NCI-H345 treated with DMSO at 0.1 percent for 48 hours (cell line): Measurements from ENCODE around the gene UBXN6.
A peak's percentile ranks its signal among the peaks of the same experiment; 100 is the strongest.

Experiments used
- DNase-seq: peaks from one replicate; lab custom pipeline; 2025; ENCODE audit not compliant: unreplicated experiment; lab: John Stamatoyannopoulos, UW

Gene UBXN6

DNA sequence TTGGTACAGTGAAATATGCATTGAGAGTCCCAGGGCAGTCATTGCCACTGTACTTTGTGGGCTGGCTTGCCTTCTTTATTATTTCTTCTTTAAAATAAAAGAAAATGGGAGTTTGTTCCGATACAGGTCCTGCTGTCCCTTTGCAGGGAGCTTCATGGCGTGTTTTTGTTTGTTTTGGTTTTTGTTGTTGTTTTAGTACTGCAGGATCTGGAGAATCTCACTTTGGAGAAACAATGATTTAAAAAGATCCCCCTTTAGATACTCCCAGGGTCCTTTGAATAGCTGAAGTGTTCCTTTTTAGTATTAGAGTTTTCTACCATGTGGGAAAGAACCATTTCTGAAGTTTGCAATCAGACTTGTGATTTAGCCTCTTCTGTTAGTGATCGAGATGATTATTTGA, 44.0 kb downstream of the UBXN6 start:
- no peak for DNase-seq

DNA sequence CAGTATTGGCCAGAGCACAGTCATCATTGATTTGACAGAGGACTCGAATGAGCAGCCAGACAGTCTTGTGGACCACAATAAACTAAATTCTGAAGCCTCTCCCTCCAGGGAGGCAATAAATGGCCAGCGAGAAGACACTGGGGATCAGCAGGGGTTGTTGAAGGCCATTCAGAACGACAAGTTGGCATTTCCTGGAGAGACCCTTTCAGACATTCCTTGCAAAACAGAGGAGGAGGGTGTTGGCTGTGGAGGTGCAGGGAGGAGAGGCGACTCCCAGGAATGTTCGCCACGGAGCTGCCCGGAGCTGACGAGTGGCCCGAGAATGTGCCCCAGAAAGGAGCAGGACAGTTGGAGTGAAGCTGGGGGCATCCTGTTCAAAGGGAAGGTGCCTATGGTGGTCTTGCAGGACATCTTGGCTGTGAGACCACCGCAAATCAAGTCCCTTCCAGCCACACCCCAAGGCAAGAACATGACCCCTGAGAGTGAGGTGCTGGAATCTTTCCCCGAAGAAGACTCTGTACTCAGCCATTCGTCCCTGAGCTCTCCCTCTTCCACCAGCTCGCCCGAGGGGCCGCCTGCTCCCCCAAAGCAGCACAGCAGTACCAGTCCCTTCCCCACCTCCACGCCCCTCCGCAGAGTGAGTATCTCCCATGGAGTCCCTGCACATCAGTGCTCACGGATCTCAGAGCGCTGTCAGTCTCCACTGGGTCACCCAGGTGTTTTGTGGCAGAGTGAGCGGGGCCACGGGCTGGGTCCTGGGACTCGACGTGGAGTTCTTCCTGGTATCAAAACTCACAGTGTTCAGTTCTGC, 48.3 kb downstream of the UBXN6 start:
- DNase-seq, result no peak

DNA sequence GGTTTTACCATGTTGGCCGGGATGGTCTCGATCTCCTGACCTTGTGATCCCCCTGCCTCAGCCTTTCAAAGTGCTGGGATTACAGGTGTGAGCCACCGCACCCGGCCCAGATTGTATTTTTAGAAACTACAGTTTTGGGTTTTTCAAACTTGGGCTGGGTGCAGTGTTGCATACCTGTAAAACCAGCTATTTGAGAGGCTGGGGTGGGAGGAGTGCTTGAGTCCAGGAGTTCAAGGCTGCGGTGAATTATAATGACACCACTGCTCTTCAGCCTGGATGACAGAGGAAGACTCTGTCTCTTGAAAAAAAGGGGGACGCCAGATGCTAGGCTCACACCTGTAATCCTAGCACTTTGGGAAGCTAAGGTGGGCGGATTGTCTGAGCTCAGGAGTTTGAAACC, 51.0 kb downstream of the UBXN6 start:
- no peak for DNase-seq

DNA sequence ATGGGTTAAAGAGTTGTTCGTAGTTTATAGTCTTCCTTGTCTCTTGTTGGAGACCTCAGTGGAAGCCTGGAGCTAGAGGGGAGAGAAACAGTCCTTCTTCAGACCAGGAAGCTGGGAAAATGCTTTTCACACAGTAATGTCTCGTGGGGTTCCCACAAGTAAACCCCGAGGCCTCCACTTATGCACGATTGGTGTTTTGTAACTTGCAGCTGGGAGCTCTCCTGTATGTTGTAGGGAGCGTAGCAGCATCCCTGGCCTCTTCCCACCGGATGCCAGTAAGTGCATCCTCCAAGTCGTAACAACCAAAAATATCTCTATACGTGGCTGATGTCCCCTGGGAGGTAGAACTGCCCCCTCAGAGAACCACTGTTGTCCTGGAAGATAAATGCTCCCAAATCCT, 51.6 kb downstream of the UBXN6 start:
- no peak for DNase-seq

DNA sequence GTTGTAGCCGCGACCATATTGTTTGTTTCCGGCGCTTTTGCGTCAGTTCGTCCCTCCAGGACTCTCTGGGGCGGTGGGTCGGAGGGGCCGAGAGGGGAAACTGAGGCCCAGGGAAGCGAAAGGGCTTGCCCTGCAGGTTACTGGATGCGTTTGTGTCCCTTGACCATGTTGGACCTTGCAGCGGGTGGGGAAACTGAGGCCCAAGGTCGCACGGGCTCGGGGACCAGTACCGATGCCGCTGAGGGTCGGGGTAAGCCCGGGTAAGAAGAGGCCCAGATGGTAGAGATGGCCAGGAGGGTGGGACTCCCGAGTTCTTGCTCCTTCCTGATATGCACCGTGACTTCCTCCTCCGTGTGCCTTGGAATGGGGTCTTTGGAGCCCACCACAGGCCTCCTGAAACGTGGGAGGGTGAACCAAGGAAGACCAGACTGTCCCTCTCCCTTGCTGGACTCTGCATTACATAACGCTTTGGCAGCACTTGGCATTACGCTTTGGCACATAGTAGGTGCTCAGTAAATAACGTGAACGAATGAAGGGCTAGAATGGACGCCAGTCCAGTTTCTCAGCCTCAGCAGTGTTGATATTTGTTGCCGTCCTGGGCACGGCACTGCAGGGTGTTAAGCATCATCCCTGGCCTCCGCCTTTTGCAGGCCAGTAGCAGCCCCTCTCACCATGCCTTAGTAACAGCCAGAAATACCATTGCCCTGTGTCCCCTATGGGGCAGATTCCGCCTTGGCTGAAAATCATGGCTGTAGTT, 54.4 kb downstream of the UBXN6 start:
- DNase-seq, result no peak

DNA sequence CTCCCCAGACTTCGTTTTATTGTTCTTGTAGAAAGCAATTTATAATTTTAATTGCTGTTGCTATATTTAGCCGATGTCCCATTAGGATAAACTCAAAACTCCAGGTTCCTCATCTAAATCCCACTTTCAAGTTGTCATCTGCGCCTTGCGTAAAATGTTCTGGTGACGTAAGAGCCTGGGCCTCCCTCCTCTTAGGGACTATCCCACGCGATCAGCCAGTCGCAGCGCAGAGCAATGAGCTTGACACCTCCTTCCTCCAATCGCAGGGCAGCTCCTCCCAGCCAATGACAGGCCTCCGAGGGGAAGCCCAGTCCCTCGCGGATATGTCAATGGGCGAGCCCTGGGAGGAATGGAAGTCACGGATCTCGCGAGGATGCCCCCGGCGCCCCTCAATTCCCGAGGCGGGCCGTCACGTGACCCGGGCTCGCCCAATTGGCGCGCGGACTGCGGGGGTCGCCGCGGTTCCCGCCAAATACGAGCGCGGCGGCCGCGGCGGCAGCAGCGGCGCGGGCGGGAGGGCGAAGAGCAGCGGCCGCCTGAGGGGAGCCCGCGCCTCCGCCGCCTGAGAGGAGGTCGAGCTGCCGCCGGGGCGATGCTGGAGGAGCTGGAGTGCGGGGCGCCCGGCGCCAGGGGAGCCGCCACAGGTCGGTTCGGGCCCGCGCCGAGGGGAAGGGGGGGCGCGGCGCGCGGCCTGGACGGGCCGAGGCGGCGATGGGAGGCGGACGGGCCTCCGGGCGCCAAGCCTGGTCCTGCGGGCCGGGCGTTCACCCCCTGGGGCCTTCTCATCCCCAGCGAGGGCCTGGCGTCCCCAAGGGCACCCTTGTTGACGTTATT, 55.2 kb downstream of the UBXN6 start, which contains the start of gene CHAF1A:
Gene CHAF1A, plus strand, starts transcription at position 470 of the 834 bp plus-strand sequence. Its CDS starts 123 bp downstream, at position 593.
- peak; percentile 97 for DNase-seq

DNA sequence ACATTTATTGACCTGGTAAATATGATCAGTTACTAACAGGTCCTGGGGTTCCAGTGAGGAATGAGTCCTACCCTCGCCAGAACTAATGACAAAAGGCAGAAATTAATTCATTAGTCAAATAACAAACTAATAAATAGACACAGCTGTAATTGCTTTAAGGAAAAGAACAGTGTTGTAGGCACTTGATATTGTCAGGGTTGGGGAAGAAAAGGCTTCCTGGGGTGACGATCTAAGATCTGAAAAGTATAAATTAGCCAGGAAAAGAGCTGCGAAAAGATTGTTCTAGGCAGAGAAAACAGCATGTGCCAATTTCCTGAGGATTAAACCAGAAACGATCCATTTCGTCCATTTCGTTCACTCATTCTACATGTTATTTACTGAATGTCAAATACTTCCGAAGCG, 55.8 kb downstream of the UBXN6 start:
- no peak for DNase-seq

DNA sequence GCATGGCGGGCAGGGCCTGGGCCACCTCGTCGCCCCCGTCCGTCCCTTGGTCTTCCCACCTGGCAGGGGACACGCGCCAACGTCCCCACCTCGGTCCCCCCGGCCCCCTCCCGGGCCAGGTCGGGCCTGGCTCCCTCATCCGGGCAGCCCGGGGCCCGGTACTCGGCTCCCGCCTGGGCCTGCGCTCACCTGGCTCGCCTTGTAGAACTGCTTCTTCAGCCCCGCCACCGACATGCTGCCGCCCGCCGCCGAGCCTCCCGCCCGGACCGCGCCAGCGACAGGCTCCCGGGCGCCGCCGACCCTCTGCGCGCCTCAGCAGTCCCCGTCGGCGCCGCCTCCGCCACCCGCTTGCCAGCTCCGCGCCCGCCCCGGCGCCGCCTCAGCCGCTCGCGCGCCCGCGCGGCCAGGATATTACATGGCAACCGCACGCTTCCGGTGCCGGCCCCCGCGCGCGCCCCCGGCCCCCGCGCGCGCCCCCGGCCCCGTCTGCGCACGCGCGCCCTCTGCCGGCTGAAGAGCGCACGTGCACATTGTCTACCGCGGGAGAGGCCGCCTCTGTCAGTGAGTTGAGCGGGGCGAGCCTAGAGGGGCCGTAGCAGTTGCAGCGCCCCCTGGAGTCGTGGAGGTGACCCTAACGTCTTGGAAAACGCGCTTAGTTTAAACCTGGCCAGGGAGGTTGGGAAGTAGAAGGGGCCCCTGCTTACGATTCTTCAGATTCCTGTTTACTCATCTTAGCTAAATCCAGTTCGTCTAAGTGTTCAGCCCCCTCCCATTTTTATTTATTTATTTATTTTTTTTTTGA, 57.3 kb downstream of the UBXN6 start, which contains the start of gene SH3GL1:
Gene SH3GL1, minus strand, starts transcription at position 413 of the 802 bp plus-strand sequence. Its CDS starts 179 bp downstream, at position 234.
- peak; percentile 83 for DNase-seq

DNA sequence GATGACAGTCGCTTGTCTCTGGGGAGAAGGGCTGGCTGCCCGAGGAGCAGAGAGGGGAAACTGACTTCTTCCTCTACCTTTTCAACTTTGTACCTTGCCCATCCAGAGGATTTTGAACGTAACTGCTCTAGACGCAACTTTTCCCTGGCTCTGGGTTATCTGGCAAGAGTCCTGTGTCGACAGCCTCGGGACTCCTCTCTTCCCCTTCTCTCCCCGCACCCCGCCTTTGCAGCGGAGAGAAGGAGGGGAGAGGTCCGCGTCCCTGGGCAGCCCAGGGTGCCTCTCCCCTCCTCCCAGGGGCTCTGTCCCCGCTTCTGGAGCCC, 57.8 kb downstream of the UBXN6 start:
- DNase-seq, result no peak

DNA sequence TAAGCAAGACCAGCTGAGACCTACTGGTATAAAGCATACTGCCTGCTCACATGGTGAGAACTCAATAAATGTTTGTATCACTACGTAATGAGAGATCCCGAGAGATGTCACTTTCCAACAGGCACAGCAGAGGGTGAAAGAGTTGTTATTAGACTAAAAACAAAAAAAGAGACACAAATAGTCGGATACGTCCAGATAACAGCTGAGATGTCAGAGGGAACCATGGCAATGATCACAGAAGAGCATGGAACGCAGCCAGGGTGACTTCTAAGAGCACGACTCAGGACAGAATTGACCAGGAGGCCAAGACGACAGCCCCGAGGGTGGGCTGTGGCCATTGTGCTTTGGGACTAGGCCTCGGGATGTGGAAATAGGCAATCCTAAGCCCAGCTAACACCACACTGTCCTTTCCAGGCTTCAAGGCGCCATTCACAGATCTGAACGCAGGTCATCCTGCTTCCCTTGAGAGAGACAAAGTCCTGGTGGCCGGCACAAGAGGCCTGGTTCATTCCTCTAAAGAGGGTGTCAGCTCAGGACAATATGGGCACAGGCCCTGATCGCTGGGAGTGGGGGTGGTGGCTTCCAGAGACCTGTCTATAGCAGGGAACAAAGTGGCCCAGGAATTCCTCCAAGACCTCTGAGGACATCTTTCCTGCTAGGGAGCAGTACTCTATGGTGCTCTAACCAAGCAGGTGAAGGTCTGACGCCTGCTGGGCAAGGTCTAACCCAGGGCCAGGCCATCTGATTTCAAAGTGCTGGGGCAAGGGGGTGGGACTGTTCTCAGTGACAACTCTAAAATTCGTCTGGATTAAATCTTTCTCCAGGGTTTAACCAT, 60.4 kb downstream of the UBXN6 start:
- DNase-seq, result no peak
